IPS-11a (cell line): ENCODE results near the gene SCFD2.
"Not testable (repeated sequence)": the region's sequence is repeated elsewhere in the genome, so short reads cannot be mapped to it uniquely, and the experiment has no call there.

ENCODE experiments used
- H3K4me3 ChIP-seq: one replicate; pipeline ENCODE4 v1.5.1; 2013; ENCODE audit warnings: low read depth, low read length, control low read depth

The SCFD2 gene

GRCh38 chr4:53365486-53366300 is at the start of gene SCFD2:
Gene SCFD2 (minus strand): TSS chr4:53366061.
- H3K4me3 ChIP-seq = peak within 1 kb of the TSS; percentile 95

DNA sequence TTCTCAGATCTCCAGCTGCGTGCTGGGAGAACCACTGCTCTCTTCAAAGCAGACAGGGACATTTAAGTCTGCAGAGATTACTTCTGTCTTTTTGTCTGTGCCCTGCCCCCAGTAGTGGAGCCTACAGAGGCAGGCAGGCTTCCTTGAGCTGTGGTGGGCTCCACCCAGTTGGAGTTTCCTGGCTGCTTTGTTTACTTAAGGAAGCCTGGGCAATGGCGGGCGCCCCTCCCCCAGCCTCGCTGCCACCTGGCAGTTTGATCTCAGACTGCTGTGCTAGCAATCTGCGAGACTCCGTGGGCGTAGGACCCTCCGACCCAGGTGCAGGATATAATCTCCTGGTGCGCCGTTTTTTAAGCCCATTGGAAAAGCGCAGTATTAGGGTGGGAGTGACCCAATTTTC is 43.6 kb upstream of the SCFD2 start:
- H3K4me3 ChIP-seq = not testable (repeated sequence)

DNA sequence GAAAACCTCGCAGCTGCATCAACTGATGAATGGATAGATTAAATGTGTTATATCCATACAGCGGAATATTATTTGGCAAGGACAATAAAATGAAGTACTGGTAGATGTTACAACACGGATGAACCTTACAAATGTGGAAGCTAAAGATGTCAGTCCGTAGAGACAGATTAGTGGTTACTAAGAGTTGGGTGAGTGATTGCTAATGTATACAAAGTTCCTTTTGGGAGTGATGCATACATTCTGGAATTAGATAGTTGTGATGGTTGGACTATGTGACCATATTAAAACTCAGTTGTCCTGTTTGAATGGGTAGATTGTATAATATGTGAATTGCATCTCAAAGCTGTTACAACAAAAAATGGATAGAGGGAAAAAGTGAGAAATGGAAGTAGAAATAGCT is 14.4 kb upstream of the SCFD2 start:
- H3K4me3 ChIP-seq = no peak overlapping the region

- peak overlapping the region; percentile 86 for H3K4me3 ChIP-seq
Observed at GRCh38 chr4:53378171-53378482, 12.3 kb upstream of the SCFD2 start.

DNA sequence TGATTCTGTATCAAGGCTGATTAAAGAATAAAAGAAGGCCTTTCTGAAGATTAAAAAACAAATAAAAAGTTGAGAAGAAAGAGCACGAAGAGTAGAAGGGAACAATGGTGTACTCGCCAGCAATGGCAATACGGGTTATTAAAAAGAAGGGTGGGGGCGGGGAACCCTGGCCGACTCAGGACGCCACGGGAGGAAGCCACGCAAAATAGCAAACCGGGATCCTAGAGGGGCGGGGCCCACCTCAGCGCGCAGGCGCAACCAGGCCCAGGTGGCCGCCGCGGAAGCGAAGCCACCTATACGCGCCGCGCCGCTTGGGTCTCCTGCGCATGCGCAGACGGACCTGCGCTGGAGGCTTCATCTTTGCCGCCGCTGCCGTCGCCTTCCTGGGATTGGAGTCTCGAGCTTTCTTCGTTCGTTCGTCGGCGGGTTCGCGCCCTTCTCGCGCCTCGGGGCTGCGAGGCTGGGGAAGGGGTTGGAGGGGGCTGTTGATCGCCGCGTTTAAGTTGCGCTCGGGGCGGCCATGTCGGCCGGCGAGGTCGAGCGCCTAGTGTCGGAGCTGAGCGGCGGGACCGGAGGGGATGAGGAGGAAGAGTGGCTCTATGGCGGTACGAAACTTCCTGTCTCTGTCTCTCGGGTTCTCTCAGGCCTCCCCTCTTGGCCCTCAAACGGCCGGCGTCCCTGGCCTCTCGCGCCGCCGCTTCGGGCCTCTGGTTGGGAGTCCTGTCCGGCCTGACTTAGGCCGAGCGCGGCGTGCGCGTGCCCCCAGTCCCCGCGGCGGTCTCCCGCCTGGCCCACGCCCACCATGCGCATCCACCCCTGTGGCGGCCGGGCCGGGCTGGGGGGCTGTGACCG is 11.7 kb upstream of the SCFD2 start, which contains the start of gene FIP1L1:
Gene FIP1L1, plus strand, starts transcription at position 323 of the 852 bp plus-strand sequence. Its CDS starts 198 bp downstream, at position 521.
- H3K4me3 ChIP-seq = peak within 1 kb of the TSS; percentile 86

DNA sequence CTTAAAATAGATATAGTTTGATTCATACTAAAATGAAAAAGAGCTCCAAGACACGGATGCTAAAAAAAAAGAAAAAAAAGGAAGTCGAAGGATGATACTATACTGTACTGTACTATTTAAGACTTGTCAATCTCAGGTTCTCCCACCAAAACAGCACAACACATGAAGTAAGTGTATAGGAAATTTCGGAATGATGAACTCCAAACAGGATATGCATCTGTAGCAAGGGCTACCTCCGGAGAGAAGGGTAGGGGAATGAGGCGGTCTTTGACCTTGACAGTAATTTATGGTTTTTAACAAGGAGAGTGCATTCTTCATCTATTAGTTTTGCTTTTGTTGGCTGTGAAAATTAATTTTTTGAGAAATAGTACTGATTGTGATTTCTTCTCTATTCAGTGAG is 11.0 kb upstream of the SCFD2 start:
- H3K4me3 ChIP-seq = peak overlapping the region; percentile 86

GRCh38 chr4:53374777-53375258 is 9.0 kb upstream of the SCFD2 start:
- H3K4me3 ChIP-seq = no peak overlapping the region

- no peak overlapping the region for H3K4me3 ChIP-seq
Observed at GRCh38 chr4:53371843-53372521, 6.1 kb upstream of the SCFD2 start.

- H3K4me3 ChIP-seq = no peak overlapping the region
Observed at GRCh38 chr4:53371049-53371448, 5.2 kb upstream of the SCFD2 start.

DNA sequence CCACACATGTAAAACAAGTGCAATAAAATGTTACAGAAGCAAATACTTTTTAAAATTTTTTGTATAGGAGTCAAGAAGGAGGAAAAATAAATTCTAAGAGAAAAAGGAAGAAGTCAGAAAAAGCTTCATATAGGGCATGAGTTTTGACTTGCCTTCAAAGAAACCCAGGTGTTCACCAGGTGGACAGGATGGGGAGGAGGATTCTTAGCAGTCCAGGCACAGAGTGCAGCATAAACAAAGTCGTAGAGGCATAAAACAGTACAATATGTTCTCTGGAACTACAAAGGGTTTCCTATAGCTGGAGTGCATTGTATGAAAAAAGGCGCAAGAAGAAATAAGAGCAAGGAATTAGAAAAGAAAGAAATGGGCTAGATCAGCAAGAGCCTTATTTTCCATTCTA is 1.9 kb upstream of the SCFD2 start:
- no peak overlapping the region for H3K4me3 ChIP-seq

GRCh38 chr4:53366301-53366716 is 448 bp upstream of the SCFD2 start:
- H3K4me3 ChIP-seq = peak overlapping the region; percentile 95

GRCh38 chr4:53365121-53365485 is 758 bp downstream of the SCFD2 start:
- peak overlapping the region; percentile 95 for H3K4me3 ChIP-seq

- H3K4me3 ChIP-seq = peak overlapping the region; percentile 95
Observed at GRCh38 chr4:53364624-53365023, 1.2 kb downstream of the SCFD2 start.

DNA sequence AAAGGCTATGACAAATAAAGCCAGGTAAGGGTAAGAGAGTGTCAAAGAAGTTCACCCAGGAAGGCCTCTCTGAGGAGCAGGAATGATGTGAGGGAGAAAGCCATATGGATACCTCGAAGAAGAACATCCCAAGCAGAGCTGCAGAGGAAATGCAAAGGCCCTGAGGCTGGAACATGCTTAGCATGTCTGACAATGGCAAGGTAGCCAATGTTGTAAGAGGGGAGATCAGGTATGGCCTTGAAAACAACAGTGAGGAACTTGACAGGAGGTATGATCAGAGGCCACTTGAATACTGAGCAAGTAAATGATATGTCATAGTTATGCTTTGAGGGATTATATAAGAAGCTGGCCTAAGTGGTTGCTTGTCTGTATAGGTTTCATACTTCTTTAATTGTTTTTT is 3.8 kb downstream of the SCFD2 start:
- H3K4me3 ChIP-seq = no peak overlapping the region

- H3K4me3 ChIP-seq = no peak overlapping the region
Observed at GRCh38 chr4:53361451-53361850, 4.4 kb downstream of the SCFD2 start.

DNA sequence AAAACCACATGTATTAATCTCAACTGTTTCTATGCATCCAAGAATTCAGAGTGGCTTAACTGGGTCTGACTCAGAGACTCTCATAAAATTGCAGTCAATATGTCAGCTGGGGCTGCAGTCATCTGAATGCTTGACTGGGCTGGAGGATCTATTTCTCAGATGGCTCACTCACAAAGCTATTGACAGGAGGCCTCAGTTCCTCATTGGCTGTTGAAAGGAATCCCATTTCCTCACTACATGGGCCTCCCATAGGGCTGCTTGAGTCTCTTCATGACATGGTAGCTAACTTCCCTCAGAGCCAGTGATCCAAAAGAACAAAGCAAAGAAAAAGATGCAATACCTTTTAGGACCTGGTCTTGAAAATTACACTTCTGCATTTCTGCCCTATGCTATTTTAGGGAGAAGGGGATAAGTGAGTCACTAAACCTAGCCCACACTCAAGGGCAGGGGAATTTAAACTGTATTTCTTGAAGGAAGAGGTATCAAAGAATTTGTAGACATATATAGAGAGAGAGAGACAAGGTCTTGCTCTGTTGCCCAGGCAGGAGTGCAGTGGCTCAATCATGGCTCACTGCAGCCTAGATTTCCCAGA is 9.8 kb downstream of the SCFD2 start:
- H3K4me3 ChIP-seq = no peak overlapping the region

GRCh38 chr4:53354012-53354722 is 11.7 kb downstream of the SCFD2 start:
- H3K4me3 ChIP-seq = no peak overlapping the region

DNA sequence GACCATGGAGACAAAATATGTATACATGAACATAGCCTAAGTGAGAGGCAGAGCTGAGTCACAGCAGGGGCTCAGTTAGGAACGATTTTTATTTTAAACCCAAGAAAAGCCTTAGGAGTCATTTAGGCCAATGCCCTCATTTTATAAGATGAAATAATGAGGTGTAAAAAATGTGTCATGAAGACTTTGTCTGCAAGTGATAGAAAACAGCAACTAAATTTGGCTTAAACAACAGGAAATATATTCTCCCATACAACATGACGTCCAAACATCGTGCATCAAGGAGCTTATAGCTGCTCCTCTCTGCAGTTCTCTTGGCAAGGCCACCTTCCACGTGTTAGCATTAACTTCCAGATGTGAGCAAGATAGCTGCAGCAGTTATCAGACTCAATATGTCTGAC is 16.8 kb downstream of the SCFD2 start:
- H3K4me3 ChIP-seq = no peak overlapping the region

DNA sequence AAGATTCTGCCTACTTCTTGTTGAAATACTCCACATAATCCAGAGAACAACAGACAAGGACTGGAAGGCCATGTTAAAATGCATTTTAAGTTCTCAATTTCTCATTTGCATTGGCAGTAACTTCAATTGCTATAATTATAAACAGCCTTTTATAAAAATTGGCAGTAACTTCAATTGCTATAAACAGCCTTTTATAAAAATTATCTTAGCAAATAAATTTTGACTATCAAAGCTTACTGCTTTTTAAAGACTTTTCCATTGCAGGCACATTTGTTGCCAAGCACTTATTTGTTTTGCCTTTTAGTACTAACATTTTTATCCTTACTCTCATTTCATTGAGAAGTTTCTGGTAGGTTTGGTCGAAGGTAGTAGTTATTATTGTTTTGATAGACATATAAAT is 17.8 kb downstream of the SCFD2 start:
- H3K4me3 ChIP-seq = no peak overlapping the region
